CD4-positive, alpha-beta T cell treated with Interleukin-12 subunit alpha and Interleukin-12 subunit beta, for 1 hour (primary cell): ENCODE data around the gene PCDHB11.
"Not testable (repeated sequence)": the region's sequence is repeated elsewhere in the genome, so short reads cannot be mapped to it uniquely, and the experiment has no call there.

ENCODE experiments used
- DNase-seq: peaks from one replicate; pipeline ENCODE4 v3.0.0-alpha.2; 2020

Gene PCDHB11

GRCh38 chr5:141188682-141189081 lies 10.7 kb upstream of the PCDHB11 start:
- DNase-seq = not testable (repeated sequence)

GRCh38 chr5:141189131-141189530 lies 10.3 kb upstream of the PCDHB11 start:
- DNase-seq = not testable (repeated sequence)

GRCh38 chr5:141192110-141192725 lies 7.2 kb upstream of the PCDHB11 start, which contains the start of gene PCDHB10:
TSS of gene PCDHB10 (plus strand) at chr5:141192353. CDS start at chr5:141192553, 200 bp downstream.
- peak; percentile 18 for DNase-seq

- DNase-seq = not testable (repeated sequence)
Measured at GRCh38 chr5:141194332-141194731, 5.1 kb upstream of the PCDHB11 start.

GRCh38 chr5:141196363-141196762 lies 3.1 kb upstream of the PCDHB11 start:
- DNase-seq = no peak

- not testable (repeated sequence) for DNase-seq
Measured at GRCh38 chr5:141201126-141201525, 1.7 kb downstream of the PCDHB11 start.

GRCh38 chr5:141201646-141202045 lies 2.2 kb downstream of the PCDHB11 start:
- not testable (repeated sequence) for DNase-seq

- DNase-seq = no peak
Measured at GRCh38 chr5:141208478-141208877, 9.1 kb downstream of the PCDHB11 start, which contains the start of gene PCDHB12. TSS of gene PCDHB12 (plus strand) at chr5:141208719. CDS start at chr5:141208908, 189 bp downstream.

GRCh38 chr5:141210281-141210680 lies 10.9 kb downstream of the PCDHB11 start:
- not testable (repeated sequence) for DNase-seq

- DNase-seq = not testable (repeated sequence)
Measured at GRCh38 chr5:141210849-141211248, 11.4 kb downstream of the PCDHB11 start.

- DNase-seq = peak; percentile 12
Measured at GRCh38 chr5:141213656-141214339, 14.4 kb downstream of the PCDHB11 start, which contains the start of gene PCDHB13. TSS of gene PCDHB13 (plus strand) at chr5:141213919. CDS start at chr5:141214124, 205 bp downstream.

GRCh38 chr5:141214583-141214982 lies 15.2 kb downstream of the PCDHB11 start:
- not testable (repeated sequence) for DNase-seq

GRCh38 chr5:141215504-141215903 lies 16.1 kb downstream of the PCDHB11 start:
- not testable (repeated sequence) for DNase-seq

- not testable (repeated sequence) for DNase-seq
Measured at GRCh38 chr5:141216035-141216434, 16.6 kb downstream of the PCDHB11 start.

- peak; percentile 2 for DNase-seq
Measured at GRCh38 chr5:141223112-141223783, 23.8 kb downstream of the PCDHB11 start, which contains the start of gene PCDHB14. TSS of gene PCDHB14 (plus strand) at chr5:141223343. CDS start at chr5:141223506, 163 bp downstream.

- DNase-seq = not testable (repeated sequence)
Measured at GRCh38 chr5:141224844-141225243, 25.4 kb downstream of the PCDHB11 start.

- DNase-seq = not testable (repeated sequence)
Measured at GRCh38 chr5:141225421-141225820, 26.0 kb downstream of the PCDHB11 start.

GRCh38 chr5:141234109-141234667 lies 34.8 kb downstream of the PCDHB11 start:
- DNase-seq = no peak

GRCh38 chr5:141235922-141236321 lies 36.5 kb downstream of the PCDHB11 start:
- not testable (repeated sequence) for DNase-seq

- DNase-seq = no peak
Measured at GRCh38 chr5:141236516-141237313, 37.3 kb downstream of the PCDHB11 start.

GRCh38 chr5:141241496-141241895 lies 42.1 kb downstream of the PCDHB11 start:
- no peak for DNase-seq

GRCh38 chr5:141245250-141245717 lies 45.9 kb downstream of the PCDHB11 start, which contains the start of gene PCDHB15:
TSS of gene PCDHB15 (plus strand) at chr5:141245395. CDS start at chr5:141245579, 184 bp downstream.
- no peak for DNase-seq
